C4-2B (cell line): ENCODE measurements around the gene SEMA5B.

ENCODE experiments used
- H3K27ac ChIP-seq: fragments of 450-650 bp; 2 replicates; pipeline ENCODE4 v1.5.1; 2017
- ZFX ChIP-seq: fragments of 450-650 bp; IDR thresholded peaks from 2 replicates; pipeline ENCODE4 v1.6.1; 2017
- TF ChIP-seq, protein P1 (sequence below): fragments of 450-650 bp; conservative IDR thresholded peaks from 2 replicates; pipeline ENCODE4 v1.5.1; 2017; ENCODE audit warnings: mild to moderate bottlenecking

SEMA5B gene

GRCh38 chr3:123015596-123015995 is 12.0 kb downstream of the SEMA5B start:
- TF ChIP-seq ZFX, result no peak
- TF ChIP-seq, protein P1, sequence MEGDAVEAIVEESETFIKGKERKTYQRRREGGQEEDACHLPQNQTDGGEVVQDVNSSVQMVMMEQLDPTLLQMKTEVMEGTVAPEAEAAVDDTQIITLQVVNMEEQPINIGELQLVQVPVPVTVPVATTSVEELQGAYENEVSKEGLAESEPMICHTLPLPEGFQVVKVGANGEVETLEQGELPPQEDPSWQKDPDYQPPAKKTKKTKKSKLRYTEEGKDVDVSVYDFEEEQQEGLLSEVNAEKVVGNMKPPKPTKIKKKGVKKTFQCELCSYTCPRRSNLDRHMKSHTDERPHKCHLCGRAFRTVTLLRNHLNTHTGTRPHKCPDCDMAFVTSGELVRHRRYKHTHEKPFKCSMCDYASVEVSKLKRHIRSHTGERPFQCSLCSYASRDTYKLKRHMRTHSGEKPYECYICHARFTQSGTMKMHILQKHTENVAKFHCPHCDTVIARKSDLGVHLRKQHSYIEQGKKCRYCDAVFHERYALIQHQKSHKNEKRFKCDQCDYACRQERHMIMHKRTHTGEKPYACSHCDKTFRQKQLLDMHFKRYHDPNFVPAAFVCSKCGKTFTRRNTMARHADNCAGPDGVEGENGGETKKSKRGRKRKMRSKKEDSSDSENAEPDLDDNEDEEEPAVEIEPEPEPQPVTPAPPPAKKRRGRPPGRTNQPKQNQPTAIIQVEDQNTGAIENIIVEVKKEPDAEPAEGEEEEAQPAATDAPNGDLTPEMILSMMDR, result no peak
- H3K27ac ChIP-seq, result no peak overlapping the region

DNA sequence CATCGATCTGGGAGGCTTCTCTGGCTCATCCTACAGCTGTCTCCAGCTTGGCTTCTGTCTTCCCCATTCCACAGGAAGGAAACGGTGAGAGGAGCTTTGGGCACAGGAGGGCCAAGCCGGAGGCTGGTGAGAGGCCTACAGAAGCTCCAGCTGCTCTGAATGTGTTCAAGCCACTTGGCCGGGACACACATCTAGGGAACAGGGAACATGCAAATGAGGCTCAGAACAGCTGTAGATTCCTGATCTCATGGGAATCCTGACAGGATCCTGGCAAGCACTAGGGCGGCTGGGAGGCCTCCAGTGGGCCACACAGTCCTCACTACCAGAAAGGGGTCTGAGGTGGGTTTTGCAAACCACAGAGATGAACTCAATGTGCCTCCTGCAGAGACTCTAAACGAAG is 13.7 kb downstream of the SEMA5B start:
- no peak overlapping the region for H3K27ac ChIP-seq
- TF ChIP-seq, protein P1, result no peak
- no peak for TF ChIP-seq ZFX

GRCh38 chr3:123012652-123013051 is 14.9 kb downstream of the SEMA5B start:
- no peak overlapping the region for H3K27ac ChIP-seq
- TF ChIP-seq ZFX, result no peak

DNA sequence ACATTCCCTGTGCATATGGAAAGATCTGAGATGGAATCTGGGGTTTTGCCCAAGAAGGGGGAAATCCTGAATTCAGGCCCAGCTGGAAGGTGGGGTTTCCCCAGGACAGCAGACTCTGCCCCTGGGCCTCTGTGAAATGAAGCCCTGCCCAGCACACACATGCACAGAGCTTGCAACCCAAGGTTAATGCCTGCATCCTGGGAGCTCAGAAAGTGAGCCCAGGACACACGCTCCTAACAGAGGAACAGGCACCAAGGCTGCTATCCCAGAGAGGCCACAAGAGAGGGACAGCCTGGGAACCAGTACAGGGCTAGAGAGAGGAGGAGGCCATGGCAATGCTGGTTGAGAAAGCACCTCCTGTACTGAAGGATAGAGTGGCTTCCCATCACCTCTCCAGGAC is 16.1 kb downstream of the SEMA5B start:
- no peak overlapping the region for H3K27ac ChIP-seq
- TF ChIP-seq, protein P1, result no peak
- no peak for TF ChIP-seq ZFX

- no peak overlapping the region for H3K27ac ChIP-seq
- TF ChIP-seq, protein P1, result no peak
- TF ChIP-seq ZFX, result no peak
Measured at GRCh38 chr3:123008840-123009239, 18.7 kb downstream of the SEMA5B start.

DNA sequence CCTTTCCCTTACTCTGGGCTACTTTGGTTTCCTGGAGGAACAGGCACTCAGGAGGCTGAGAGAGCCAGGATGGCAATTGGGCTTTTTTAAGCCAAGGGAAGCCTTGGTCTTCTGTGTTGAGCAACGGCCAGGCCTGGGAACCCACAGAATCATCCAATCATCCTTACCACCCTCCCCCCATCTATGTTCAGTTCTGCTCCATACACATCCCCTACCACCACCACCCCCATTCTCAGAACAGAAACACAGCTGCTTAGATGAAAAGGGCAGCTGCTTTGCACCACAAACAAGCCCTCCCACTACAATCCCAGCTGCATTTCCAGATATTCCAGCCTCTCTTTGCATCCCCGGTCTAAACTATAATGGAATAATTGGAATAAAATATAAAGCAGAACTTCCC is 21.0 kb downstream of the SEMA5B start:
- no peak for TF ChIP-seq ZFX
- TF ChIP-seq, protein P1, result no peak
- no peak overlapping the region for H3K27ac ChIP-seq

DNA sequence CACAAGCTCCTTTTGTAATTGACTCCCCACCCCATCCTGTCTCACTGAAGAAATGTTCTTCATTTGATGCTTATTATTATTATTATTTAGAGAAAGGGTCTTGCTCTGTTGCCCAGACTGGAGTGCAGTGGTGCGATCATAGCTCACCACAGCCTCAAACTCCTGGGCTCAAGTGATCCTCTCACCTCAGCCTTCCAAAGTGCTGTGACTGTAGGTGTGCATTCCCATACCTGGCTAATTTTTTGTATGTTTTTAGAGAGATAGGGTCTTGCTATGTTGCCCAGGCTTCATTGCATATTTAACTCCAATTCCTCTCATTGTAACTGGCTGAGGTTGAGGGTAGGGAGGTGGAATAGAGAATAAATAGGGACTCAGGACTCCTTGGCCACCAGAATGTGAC is 22.3 kb downstream of the SEMA5B start:
- TF ChIP-seq, protein P1, result no peak
- no peak for TF ChIP-seq ZFX

DNA sequence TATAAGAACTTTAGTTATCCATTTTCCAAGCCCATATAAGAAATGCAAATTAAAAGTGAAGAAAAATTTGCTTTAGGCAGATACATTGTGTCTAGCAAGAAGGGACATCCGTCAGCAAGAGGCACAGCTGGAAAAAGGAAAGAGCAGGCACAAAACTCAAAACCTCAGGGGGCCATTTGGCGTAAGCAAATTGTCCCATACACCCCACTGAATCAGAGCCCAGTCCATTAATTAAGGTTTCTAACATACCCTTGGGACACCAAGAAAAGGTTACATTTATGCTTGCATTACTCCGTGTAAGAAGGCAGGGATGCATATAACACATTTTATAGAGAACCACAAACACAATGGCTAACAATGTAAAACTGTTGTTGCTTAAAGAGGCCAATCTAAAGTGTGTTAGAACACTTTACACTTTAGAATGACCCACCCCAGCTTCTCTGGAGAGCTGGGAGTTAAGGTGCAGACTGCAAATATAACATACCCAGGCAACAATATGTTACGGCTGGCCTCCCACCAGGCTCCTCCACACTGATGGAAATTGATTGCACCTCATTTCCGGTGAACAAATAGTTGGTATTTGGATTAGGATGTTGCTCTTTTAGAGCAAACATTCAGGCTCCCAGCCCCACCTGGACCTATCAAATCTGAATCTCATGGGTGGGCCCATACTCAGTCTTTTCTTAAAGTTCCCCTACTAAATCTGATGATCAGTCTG is 23.2 kb downstream of the SEMA5B start:
- no peak overlapping the region for H3K27ac ChIP-seq
- TF ChIP-seq ZFX, result no peak
- TF ChIP-seq, protein P1, result no peak

More for the DNA sequence above, 22.3 kb downstream of the SEMA5B start:
- no peak overlapping the region for H3K27ac ChIP-seq
